K562 (cell line): ENCODE data around the gene S100A8. TPM values are rescaled to one million over a fixed set of nuclear protein-coding genes. Genes with fewer than 3 reads are reported as not detected.

Source experiments
- ATF7 ChIP-seq: fragments of 450-650 bp; IDR thresholded peaks from 2 replicates; pipeline ENCODE4 v1.7.1; 2014; ENCODE audit warnings: mild to moderate bottlenecking, moderate library complexity
- BCOR ChIP-seq: fragments of 450-650 bp; IDR thresholded peaks from 2 replicates; pipeline ENCODE4 v1.6.1; 2016
- BMI1 ChIP-seq: fragments of 150-350 bp; IDR thresholded peaks from 2 replicates; pipeline ENCODE4 v1.6.1; 2014; ENCODE audit warnings: low read length
- DACH1 ChIP-seq: fragments of 450-650 bp; IDR thresholded peaks from 2 replicates; pipeline ENCODE4 v1.6.1; 2018; ENCODE audit not compliant: partially characterized antibody
- HLTF ChIP-seq: fragments of 450-650 bp; IDR thresholded peaks from 2 replicates; pipeline ENCODE4 v1.6.1; 2016
- HNRNPK ChIP-seq: fragments of 200-400 bp; formaldehyde crosslinking; IDR thresholded peaks from one replicate; pipeline ENCODE4 v1.6.1; 2018; ENCODE audit warnings: mild to moderate bottlenecking, low read depth, low read length; ENCODE audit not compliant: poor library complexity, severe bottlenecking
- HOMEZ ChIP-seq: fragments of 250-450 bp; sonication (Bioruptor Pico); IDR thresholded peaks from 2 replicates; pipeline ENCODE4 v1.4.0; 2020; ENCODE audit warnings: mild to moderate bottlenecking, moderate library complexity
- KDM1A ChIP-seq, 2 experiments: fragments of 450-650 bp; IDR thresholded peaks; 2 replicates each; pipeline ENCODE4 v1.6.1; 2016; ENCODE audit warnings: mild to moderate bottlenecking in 2 of 2
- KDM2B ChIP-seq: fragments of 250-450 bp; sonication (Bioruptor Pico); IDR thresholded peaks from 2 replicates; pipeline ENCODE4 v1.8.0; 2021; ENCODE audit warnings: mild to moderate bottlenecking, moderate library complexity
- NFE2L1 ChIP-seq: fragments of 450-650 bp; IDR thresholded peaks from 2 replicates; pipeline ENCODE4 v1.6.1; 2016; ENCODE audit warnings: missing genetic modification characterization, low read depth, mild to moderate bottlenecking, missing compliant biosample characterization, moderate library complexity, borderline replicate concordance
- POLR2A ChIP-seq: fragments of 450-650 bp; conservative IDR thresholded peaks from 2 replicates; pipeline ENCODE4 v1.6.1; 2016
- PPARD ChIP-seq: fragments of 250-450 bp; sonication (Bioruptor Pico); IDR thresholded peaks from 2 replicates; pipeline ENCODE4 v1.8.0; 2022; ENCODE audit warnings: inconsistent platforms, mild to moderate bottlenecking, moderate library complexity
- RAD21 ChIP-seq, 2 experiments: fragments of 250-450 bp in 1 of 2; fragments of 450-650 bp in 1 of 2; sonication (Bioruptor Pico) in 1 of 2; formaldehyde crosslinking in 1 of 2; IDR thresholded peaks in 1 of 2; conservative IDR thresholded peaks in 1 of 2; 2 replicates each; pipeline versions ENCODE4 v1.4.0 to v1.8.0; 2020 to 2022; ENCODE audit warnings: mild to moderate bottlenecking in 2 of 2, moderate library complexity in 1 of 2
- RBM39 ChIP-seq: fragments of 200-400 bp; formaldehyde crosslinking; optimal IDR thresholded peaks from 2 replicates; pipeline ENCODE3; 2018; ENCODE audit warnings: low read depth, low read length
- SIN3A ChIP-seq, 2 experiments: fragments of 150-350 bp in 1 of 2; IDR thresholded peaks; 2 replicates each; pipeline ENCODE4 v1.6.1; 2011 to 2016; ENCODE audit warnings: borderline replicate concordance in 2 of 2, low read depth in 2 of 2, low read length in 2 of 2, mild to moderate bottlenecking in 2 of 2, moderate library complexity in 2 of 2; ENCODE audit not compliant: control insufficient read depth in 1 of 2
- SMC3 ChIP-seq: conservative IDR thresholded peaks from 2 replicates; pipeline ENCODE4 v1.6.1; 2011; ENCODE audit warnings: low read depth, low read length, improper control_type of control experiment; ENCODE audit not compliant: insufficient read depth
- SREBF2 ChIP-seq: sonication (generic); formaldehyde crosslinking; IDR thresholded peaks from 2 replicates; pipeline ENCODE4 v1.4.0; 2020; ENCODE audit warnings: mild to moderate bottlenecking, missing genetic modification reagents
- STAG1 ChIP-seq: sonication (generic); formaldehyde crosslinking; IDR thresholded peaks from 2 replicates; pipeline ENCODE4 v1.5.0; 2020; ENCODE audit warnings: missing genetic modification reagents, borderline replicate concordance
- U2AF1 ChIP-seq: fragments of 200-400 bp; formaldehyde crosslinking; optimal IDR thresholded peaks from 2 replicates; pipeline ENCODE3; 2017; ENCODE audit warnings: mild to moderate bottlenecking, low read depth, low read length, moderate library complexity
- ZBTB17 ChIP-seq: fragments of 450-650 bp; formaldehyde crosslinking; IDR thresholded peaks from 2 replicates; pipeline ENCODE4 v1.4.0; 2020; ENCODE audit warnings: mild to moderate bottlenecking
- ZEB2 ChIP-seq: fragments of 450-650 bp; IDR thresholded peaks from 2 replicates; pipeline ENCODE4 v1.6.1; 2016
- ZNF165 ChIP-seq: fragments of 250-450 bp; sonication (Bioruptor Pico); IDR thresholded peaks from 2 replicates; pipeline ENCODE4 v1.4.0; 2020; ENCODE audit warnings: borderline replicate concordance
- ZNF444 ChIP-seq: fragments of 250-450 bp; sonication (Bioruptor Pico); IDR thresholded peaks from 2 replicates; pipeline ENCODE4 v1.4.0; 2020; ENCODE audit warnings: mild to moderate bottlenecking, moderate library complexity
- polyA plus RNA-seq, 8 experiments: library from polyadenylated mRNA; depleted of rRNA in 4 of 8; stranded (reverse) in 5 of 8; unstranded in 3 of 8; fragments of >200 nt; fragmentation: Nextera tagmentation in 2 of 8; fragmentation: Illumina TruSeq in 1 of 8; extraction: Ambion mirVana in 2 of 8; extraction: Trizol in 1 of 8; gene quantifications; 2 replicates each; pipeline versions ENCODE4 v1.2.1 to v1.2.3, GENCODE V29; 2011 to 2014; ENCODE audit warnings: inconsistent platforms in 1 of 8, missing spikeins in 1 of 8
- total RNA-seq, 7 experiments: library from RNA; depleted of rRNA in 6 of 7; stranded (reverse); fragments of >200 nt in 6 of 7; fragmentation: Illumina TruSeq in 2 of 7; extraction: Trizol in 2 of 7; gene quantifications; 2 replicates each; pipeline versions ENCODE4 v1.2.1 to v1.2.3, GENCODE V29; 2011 to 2021; ENCODE audit warnings: low replicate concordance in 1 of 7
- TF ChIP-seq, protein P1 (sequence below): fragments of 450-650 bp; formaldehyde crosslinking; IDR thresholded peaks from 2 replicates; pipeline ENCODE4 v1.4.0; 2020; ENCODE audit warnings: mild to moderate bottlenecking, moderate library complexity
- TF ChIP-seq, protein P2 (sequence below): fragments of 250-450 bp; sonication (Bioruptor Pico); IDR thresholded peaks from 2 replicates; pipeline ENCODE4 v1.5.0; 2020; ENCODE audit warnings: mild to moderate bottlenecking
- TF ChIP-seq, protein P3 (sequence below): IDR thresholded peaks from 2 replicates; pipeline ENCODE4 v1.6.1; 2014; ENCODE audit warnings: antibody characterized with exemption

The S100A8 gene
- total and polyA plus RNA-seq, 9 of the 15 experiments (the other 6 are each of a cell fraction or from before 2014, with no cell fraction given), result 0.15 to 0.60 TPM; not detected in 7

GRCh38 chr1:153355445-153356071 is 35.3 kb downstream of the S100A8 start (continued):
- TF ChIP-seq, protein P1, sequence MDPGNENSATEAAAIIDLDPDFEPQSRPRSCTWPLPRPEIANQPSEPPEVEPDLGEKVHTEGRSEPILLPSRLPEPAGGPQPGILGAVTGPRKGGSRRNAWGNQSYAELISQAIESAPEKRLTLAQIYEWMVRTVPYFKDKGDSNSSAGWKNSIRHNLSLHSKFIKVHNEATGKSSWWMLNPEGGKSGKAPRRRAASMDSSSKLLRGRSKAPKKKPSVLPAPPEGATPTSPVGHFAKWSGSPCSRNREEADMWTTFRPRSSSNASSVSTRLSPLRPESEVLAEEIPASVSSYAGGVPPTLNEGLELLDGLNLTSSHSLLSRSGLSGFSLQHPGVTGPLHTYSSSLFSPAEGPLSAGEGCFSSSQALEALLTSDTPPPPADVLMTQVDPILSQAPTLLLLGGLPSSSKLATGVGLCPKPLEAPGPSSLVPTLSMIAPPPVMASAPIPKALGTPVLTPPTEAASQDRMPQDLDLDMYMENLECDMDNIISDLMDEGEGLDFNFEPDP, result no peak
- TF ChIP-seq DACH1 (no peak), ZEB2 (no peak), HOMEZ (CRISPR knock-in tag) (no peak), SREBF2 (CRISPR knock-in tag) (no peak), RAD21 (CRISPR knock-in tag; conservative IDR thresholded peaks at IDR 0.05 in 1 of 2, IDR thresholded peaks at IDR 0.05 in 1 of 2) (peak; percentile 62 to 83; a peak in 3 of 4 replicates), SMC3 (peak; percentile 82), ZNF444 (CRISPR knock-in tag) (no peak), ZBTB17 (CRISPR knock-in tag) (no peak), HLTF (no peak), SIN3A (IDR thresholded peaks at IDR 0.05; ENCODE audit: borderline replicate concordance in 2 of 2, control insufficient read depth in 1 of 2, low read depth in 2 of 2, low read length in 2 of 2) (no peak), KDM2B (CRISPR knock-in tag) (no peak), BMI1 (no peak), HNRNPK (no peak), STAG1 (CRISPR knock-in tag) (peak; percentile 69; the same call in 1 of the 2 replicates), POLR2A (no peak), NFE2L1 (tag) (no peak), KDM1A (IDR thresholded peaks at IDR 0.05) (no peak), PPARD (CRISPR knock-in tag) (no peak), BCOR (no peak), ATF7 (no peak), U2AF1 (no peak), RBM39 (no peak), ZNF165 (no peak)
- TF ChIP-seq, protein P2, sequence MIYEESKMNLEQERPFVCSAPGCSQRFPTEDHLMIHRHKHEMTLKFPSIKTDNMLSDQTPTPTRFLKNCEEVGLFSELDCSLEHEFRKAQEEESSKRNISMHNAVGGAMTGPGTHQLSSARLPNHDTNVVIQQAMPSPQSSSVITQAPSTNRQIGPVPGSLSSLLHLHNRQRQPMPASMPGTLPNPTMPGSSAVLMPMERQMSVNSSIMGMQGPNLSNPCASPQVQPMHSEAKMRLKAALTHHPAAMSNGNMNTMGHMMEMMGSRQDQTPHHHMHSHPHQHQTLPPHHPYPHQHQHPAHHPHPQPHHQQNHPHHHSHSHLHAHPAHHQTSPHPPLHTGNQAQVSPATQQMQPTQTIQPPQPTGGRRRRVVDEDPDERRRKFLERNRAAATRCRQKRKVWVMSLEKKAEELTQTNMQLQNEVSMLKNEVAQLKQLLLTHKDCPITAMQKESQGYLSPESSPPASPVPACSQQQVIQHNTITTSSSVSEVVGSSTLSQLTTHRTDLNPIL (CRISPR knock-in tag), result no peak
- TF ChIP-seq, protein P3, sequence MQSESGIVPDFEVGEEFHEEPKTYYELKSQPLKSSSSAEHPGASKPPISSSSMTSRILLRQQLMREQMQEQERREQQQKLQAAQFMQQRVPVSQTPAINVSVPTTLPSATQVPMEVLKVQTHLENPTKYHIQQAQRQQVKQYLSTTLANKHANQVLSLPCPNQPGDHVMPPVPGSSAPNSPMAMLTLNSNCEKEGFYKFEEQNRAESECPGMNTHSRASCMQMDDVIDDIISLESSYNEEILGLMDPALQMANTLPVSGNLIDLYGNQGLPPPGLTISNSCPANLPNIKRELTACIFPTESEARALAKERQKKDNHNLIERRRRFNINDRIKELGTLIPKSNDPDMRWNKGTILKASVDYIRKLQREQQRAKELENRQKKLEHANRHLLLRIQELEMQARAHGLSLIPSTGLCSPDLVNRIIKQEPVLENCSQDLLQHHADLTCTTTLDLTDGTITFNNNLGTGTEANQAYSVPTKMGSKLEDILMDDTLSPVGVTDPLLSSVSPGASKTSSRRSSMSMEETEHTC, result no peak
